ENCODE data around the gene MYCBP2. TPM values are rescaled to one million over a fixed set of nuclear protein-coding genes. Genes with fewer than 3 reads are reported as not detected.

The MYCBP2 gene
- total RNA-seq, 8 experiments from 2014 or later, result 53.8 to 118 (median 89.4) TPM

- Histone ChIP-seq H3K4me3 (no peak overlapping the region), H3K4me1 (replicated peaks in 1 of 2) (no peaks in the 10 kb centered on the region), H3K27ac (no peak overlapping the region)
- no peak for ATAC-seq (replicated peaks in 6 of 8)
- in situ Hi-C loops (cut with MboI; ENCODE audit: low pct_unique_long_range_greater_than_20kb in 2 of 9, low sequenced_read_pairs in 9 of 9, unreplicated experiment in 9 of 9), result no loop called here
- WGBS, 10 experiments, result 50 to 93% (median 83%) methylated on average over 2 to 4 of the region's 4 CpGs; no CpG with 5 or more reads in 3 of the 10 experiments
Observed at GRCh38 chr13:77001540-77001939, 325.4 kb downstream of the MYCBP2 start.

- Histone ChIP-seq H3K4me3 (no peak overlapping the region), H3K4me1 (replicated peaks in 1 of 2) (no peaks in the 10 kb centered on the region), H3K27ac (no peak overlapping the region)
- 0 to 100% (median 100%) methylated on average over 1 of the region's 1 CpG for WGBS, 10 experiments
- peak in 1 of 8 experiments; percentile 11 for ATAC-seq (replicated peaks in 6 of 8)
- in situ Hi-C loops (cut with MboI; ENCODE audit: low pct_unique_long_range_greater_than_20kb in 2 of 9, low sequenced_read_pairs in 9 of 9, unreplicated experiment in 9 of 9), result no loop called here
Observed at GRCh38 chr13:77000475-77000874, 326.4 kb downstream of the MYCBP2 start.

Other genes with a start within 250 kb of the MYCBP2 start
- gene SCEL, start 208.6 kb upstream of the MYCBP2 start, total RNA-seq, result under 1 TPM in 6 of 8 experiments, not detected in 2; 0.14 to 0.43 (median 0.21) TPM